Fibroblast of pulmonary artery (primary cell): Measurements from ENCODE around the gene ORC4.

Source experiments
- DNase-seq: peaks from one replicate; pipeline ENCODE4 v3.0.0-alpha.2; 2010; ENCODE audit warnings: low read depth
- H3K4me3 ChIP-seq: replicated peaks from 2 replicates; pipeline ENCODE4 v1.5.1; 2011; ENCODE audit warnings: low read depth, mild to moderate bottlenecking, control low read depth, low read length, moderate library complexity
- TF ChIP-seq, protein P1 (sequence below): IDR thresholded peaks from 2 replicates; pipeline ENCODE4 v1.5.1; 2011; ENCODE audit warnings: mild to moderate bottlenecking, control low read depth, low read length, inconsistent platforms; ENCODE audit errors: missing control alignments

The ORC4 gene

DNA sequence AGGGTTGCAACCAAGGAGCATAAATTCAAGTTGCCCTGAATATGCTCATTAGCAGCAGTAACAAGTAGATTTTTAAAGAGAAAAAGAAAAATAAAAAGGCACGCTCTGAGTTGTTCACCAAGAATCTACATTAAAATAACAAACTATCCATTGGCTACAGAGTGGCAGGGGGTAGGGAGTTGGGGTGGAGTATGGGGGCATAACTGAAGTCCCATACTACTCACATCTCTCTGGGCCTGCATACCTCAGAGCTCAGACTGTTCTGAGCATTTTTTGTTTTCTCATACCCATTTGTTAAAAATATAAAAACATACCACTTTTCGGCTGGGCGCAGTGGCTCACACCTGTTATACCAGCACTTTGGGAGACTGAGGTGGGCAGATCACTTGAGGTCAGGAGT is 31.4 kb downstream of the ORC4 start:
- no peak for DNase-seq
- TF ChIP-seq, protein P1, sequence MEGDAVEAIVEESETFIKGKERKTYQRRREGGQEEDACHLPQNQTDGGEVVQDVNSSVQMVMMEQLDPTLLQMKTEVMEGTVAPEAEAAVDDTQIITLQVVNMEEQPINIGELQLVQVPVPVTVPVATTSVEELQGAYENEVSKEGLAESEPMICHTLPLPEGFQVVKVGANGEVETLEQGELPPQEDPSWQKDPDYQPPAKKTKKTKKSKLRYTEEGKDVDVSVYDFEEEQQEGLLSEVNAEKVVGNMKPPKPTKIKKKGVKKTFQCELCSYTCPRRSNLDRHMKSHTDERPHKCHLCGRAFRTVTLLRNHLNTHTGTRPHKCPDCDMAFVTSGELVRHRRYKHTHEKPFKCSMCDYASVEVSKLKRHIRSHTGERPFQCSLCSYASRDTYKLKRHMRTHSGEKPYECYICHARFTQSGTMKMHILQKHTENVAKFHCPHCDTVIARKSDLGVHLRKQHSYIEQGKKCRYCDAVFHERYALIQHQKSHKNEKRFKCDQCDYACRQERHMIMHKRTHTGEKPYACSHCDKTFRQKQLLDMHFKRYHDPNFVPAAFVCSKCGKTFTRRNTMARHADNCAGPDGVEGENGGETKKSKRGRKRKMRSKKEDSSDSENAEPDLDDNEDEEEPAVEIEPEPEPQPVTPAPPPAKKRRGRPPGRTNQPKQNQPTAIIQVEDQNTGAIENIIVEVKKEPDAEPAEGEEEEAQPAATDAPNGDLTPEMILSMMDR = no peak
- no peak overlapping the region for H3K4me3 ChIP-seq

DNA sequence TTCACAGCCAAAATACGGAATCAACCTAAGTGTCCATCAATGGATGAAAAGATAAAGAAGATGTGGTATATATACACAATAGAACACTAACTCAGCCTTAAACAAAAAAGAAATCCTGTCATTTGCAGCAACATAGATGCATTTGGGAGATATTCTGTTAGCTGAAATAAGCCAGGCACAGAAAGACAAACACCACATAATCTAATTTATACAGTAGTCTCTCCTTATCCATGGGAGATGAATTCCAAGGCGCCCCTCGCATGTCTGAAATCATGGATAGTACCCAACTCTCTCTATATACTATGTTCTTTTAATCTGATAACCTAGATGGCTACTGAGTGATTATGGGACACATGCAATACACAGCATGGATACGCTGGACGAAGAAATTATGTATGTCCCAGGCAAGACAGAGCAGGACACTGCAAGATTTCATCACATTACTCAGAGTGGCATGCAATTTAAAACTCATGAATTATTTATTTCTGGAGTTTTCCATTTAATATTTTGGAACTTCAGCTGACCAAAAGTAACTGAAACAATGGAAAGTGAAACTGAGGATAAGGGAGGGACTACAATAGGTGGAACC is 39.5 kb downstream of the ORC4 start:
- TF ChIP-seq, protein P1 = no peak
- H3K4me3 ChIP-seq = no peak overlapping the region
- DNase-seq = no peak

DNA sequence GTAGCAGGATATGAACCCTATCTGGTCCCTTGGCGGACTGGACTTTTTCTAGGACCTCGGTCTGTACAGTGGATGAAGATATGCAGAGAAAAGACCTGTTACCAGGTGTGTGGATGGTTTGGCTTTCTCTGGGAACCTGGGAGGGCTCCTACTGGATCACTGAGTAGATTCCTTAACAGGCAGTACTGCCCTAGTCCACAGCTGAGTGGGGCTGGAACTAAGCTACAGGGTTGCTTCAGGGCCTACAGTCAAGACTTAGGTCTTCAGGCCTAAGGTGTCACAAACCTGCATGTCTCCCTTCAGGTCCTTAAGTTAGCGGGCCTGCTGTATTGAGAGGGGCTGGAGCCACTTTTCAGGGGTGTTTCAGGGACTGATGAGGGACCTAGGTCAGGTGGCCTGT is 42.9 kb downstream of the ORC4 start:
- no peak for DNase-seq
- TF ChIP-seq, protein P1 = no peak
- no peak overlapping the region for H3K4me3 ChIP-seq

DNA sequence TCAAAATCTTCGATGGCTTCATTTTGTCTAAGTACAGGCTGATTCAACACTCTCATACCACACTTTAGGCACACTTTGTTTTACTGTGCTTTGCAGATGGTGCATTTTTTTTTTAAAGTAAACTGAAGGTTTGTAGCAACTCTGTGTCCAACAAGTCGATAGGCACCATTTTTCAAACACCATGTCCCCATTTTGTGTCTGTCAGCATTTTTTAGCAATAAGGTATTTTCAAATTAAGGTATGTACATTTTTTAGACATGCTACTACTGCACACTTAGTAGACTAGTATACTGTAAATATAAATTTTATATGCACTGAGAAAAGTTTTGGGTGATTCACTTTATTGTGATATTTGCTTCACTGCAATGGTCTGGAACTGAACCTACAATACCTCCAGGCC is 44.4 kb downstream of the ORC4 start:
- TF ChIP-seq, protein P1 = no peak
- no peak overlapping the region for H3K4me3 ChIP-seq
- DNase-seq = no peak

DNA sequence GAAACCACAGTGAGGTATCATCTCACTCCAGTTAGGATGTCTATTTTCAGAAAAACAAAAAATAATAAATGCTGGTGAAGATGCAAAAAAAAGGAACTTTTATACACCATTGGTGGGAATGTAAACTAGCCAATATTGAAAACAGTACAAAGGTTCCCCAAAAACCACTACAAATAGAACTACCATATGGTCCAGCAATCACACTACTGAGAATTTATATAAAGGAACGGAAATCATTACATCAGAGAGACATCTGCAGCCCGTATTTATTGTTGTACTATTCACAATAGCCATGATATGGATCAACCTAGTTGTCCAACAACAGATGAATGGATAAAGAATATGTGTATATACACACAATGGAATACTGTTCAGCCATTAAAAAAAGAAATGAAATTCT is 52.0 kb downstream of the ORC4 start:
- TF ChIP-seq, protein P1 = no peak
- no peak for DNase-seq
- H3K4me3 ChIP-seq = no peak overlapping the region

DNA sequence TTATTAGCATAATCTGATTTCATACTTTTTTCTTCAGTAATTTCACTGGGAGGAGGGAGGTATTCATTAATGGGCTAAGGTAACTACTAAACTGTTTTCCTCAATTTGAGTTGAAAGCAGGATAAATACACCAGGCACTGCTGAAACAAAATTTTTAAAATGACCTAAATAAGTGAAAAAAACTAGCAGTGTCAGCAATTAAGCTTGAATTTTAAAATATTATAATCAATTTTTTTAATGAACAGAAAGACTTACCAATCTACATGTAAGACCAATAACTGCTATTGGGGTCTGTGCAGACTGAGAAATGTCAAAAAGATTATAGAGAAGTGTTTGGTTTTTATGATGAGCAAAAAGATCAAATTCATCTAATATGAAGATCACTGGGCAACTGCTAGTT is 68.4 kb downstream of the ORC4 start:
- TF ChIP-seq, protein P1 = no peak
- H3K4me3 ChIP-seq = no peak overlapping the region
- no peak for DNase-seq

DNA sequence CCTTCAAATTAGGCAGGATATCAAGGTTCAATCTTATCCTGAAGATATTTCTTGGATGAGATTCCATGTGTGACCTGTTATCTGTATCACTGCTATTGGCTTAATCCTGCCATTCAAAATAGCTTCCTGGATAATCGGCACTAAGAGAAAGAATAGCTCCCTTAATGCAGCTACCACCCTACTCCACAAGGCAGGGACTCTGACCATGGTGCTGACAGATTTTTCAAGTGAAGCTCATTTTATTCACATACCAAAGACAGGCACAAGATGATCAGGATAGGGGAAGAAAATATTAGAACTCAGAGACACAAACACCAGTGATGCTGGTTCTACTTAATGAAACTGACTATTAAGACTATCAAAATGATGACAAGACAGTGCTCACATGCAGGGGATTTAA is 74.9 kb downstream of the ORC4 start:
- H3K4me3 ChIP-seq = no peak overlapping the region
- TF ChIP-seq, protein P1 = no peak
- peak; percentile 56 for DNase-seq
